Liver (tissue), 9 donors: ENCODE data around the gene ABHD15. TPM values are rescaled to one million over a fixed set of nuclear protein-coding genes. Genes with fewer than 3 reads are reported as not detected.

ENCODE experiments used
- DNase-seq: peaks from one replicate; pipeline ENCODE4 v3.0.0-alpha.2; 2017; ENCODE audit warnings: low spot score
- H3K27ac ChIP-seq, 2 donors: one replicate each; pipeline ENCODE4 v1.7.0; 2013; ENCODE audit warnings: inconsistent platforms in 2 of 2, low read length in 2 of 2, control low read depth in 1 of 2, low read depth in 1 of 2, mild to moderate bottlenecking in 1 of 2
- H3K27me3 ChIP-seq, 4 donors: one replicate each; pipeline versions ENCODE4 v1.6.1 to v1.7.0; 2013; ENCODE audit warnings: low read length in 3 of 4, inconsistent platforms in 1 of 4, mild to moderate bottlenecking in 1 of 4, moderate library complexity in 1 of 4; ENCODE audit not compliant: control insufficient read depth in 4 of 4, insufficient read depth in 4 of 4
- H3K36me3 ChIP-seq, 4 donors: one replicate each; pipeline versions ENCODE4 v1.6.1 to v1.7.0; 2013; ENCODE audit warnings: low read length in 3 of 4, mild to moderate bottlenecking in 3 of 4, low read depth in 1 of 4, moderate library complexity in 1 of 4; ENCODE audit not compliant: control insufficient read depth in 4 of 4, insufficient read depth in 3 of 4
- H3K4me1 ChIP-seq, 4 donors: one replicate each; pipeline versions ENCODE4 v1.6.1 to v1.7.0; 2013; ENCODE audit warnings: low read length in 3 of 4, mild to moderate bottlenecking in 3 of 4, moderate library complexity in 1 of 4; ENCODE audit not compliant: control insufficient read depth in 4 of 4, insufficient read depth in 4 of 4
- H3K4me3 ChIP-seq, 3 donors: one replicate each; pipeline versions ENCODE4 v1.6.1 to v1.7.0; 2013; ENCODE audit warnings: low read length in 3 of 3, control low read depth in 1 of 3, low read depth in 1 of 3, mild to moderate bottlenecking in 1 of 3
- H3K9ac ChIP-seq, 2 donors: one replicate each; pipeline ENCODE4 v1.7.0; 2013; ENCODE audit warnings: low read length in 2 of 2, mild to moderate bottlenecking in 2 of 2, moderate library complexity in 2 of 2, control low read depth in 1 of 2, low read depth in 1 of 2
- H3K9me3 ChIP-seq, 4 donors: one replicate each; pipeline versions ENCODE4 v1.6.1 to v1.7.0; 2013; ENCODE audit warnings: low read length in 3 of 4; ENCODE audit not compliant: control insufficient read depth in 4 of 4
- ATF3 ChIP-seq: IDR thresholded peaks from 2 replicates; pipeline ENCODE4 v1.6.1; 2016; ENCODE audit warnings: antibody characterized with exemption
- EGR1 ChIP-seq, 2 donors: IDR thresholded peaks; 2 replicates each; pipeline ENCODE4 v1.6.1; 2016 to 2018; ENCODE audit warnings: antibody characterized with exemption in 2 of 2, low read depth in 2 of 2
- FOXA1 ChIP-seq: IDR thresholded peaks from 2 replicates; pipeline ENCODE4 v1.6.1; 2016; ENCODE audit warnings: antibody characterized with exemption
- FOXA2 ChIP-seq: IDR thresholded peaks from 2 replicates; pipeline ENCODE4 v1.6.1; 2016; ENCODE audit warnings: antibody characterized with exemption
- GABPA ChIP-seq, 2 donors: IDR thresholded peaks in 1 of 2; conservative IDR thresholded peaks in 1 of 2; 2 replicates each; pipeline ENCODE4 v1.6.1; 2016; ENCODE audit warnings: antibody characterized with exemption in 2 of 2, mild to moderate bottlenecking in 1 of 2, moderate library complexity in 1 of 2
- HNF4A ChIP-seq, 2 donors: conservative IDR thresholded peaks; 2 replicates each; pipeline ENCODE4 v1.6.1; 2016; ENCODE audit warnings: antibody characterized with exemption in 2 of 2, mild to moderate bottlenecking in 2 of 2
- HNF4G ChIP-seq: IDR thresholded peaks from 2 replicates; pipeline ENCODE4 v1.6.1; 2016; ENCODE audit warnings: antibody characterized with exemption
- JUND ChIP-seq, 2 donors: IDR thresholded peaks; 2 replicates each; pipeline ENCODE4 v1.6.1; 2016; ENCODE audit warnings: antibody characterized with exemption in 2 of 2
- NR2F2 ChIP-seq: IDR thresholded peaks from 2 replicates; pipeline ENCODE4 v1.6.1; 2016; ENCODE audit warnings: antibody characterized with exemption
- RAD21 ChIP-seq, 2 donors: IDR thresholded peaks; 2 replicates each; pipeline ENCODE4 v1.6.1; 2016; ENCODE audit warnings: antibody characterized with exemption in 2 of 2, mild to moderate bottlenecking in 2 of 2
- REST ChIP-seq: IDR thresholded peaks from 2 replicates; pipeline ENCODE4 v1.6.1; 2016; ENCODE audit warnings: antibody characterized with exemption, mild to moderate bottlenecking
- RXRA ChIP-seq, 2 donors: IDR thresholded peaks; 2 replicates each; pipeline ENCODE4 v1.6.1; 2017 to 2018; ENCODE audit warnings: antibody characterized with exemption in 2 of 2, mild to moderate bottlenecking in 1 of 2
- SP1 ChIP-seq: IDR thresholded peaks from 2 replicates; pipeline ENCODE4 v1.6.1; 2018; ENCODE audit warnings: antibody characterized with exemption, mild to moderate bottlenecking
- TAF1 ChIP-seq: conservative IDR thresholded peaks from 2 replicates; pipeline ENCODE4 v1.6.1; 2016; ENCODE audit warnings: antibody characterized with exemption, mild to moderate bottlenecking
- YY1 ChIP-seq: IDR thresholded peaks from 2 replicates; pipeline ENCODE4 v1.6.1; 2016; ENCODE audit warnings: antibody characterized with exemption, mild to moderate bottlenecking
- WGBS: extraction: QIAGEN DNeasy Blood & Tissue Kit; methylation state at CpG from one replicate; pipeline ENCODE4 v1.1.7; 2013; 5-methylcytosine and 5-hydroxymethylcytosine counted together
- polyA plus RNA-seq, 2 donors: library from polyadenylated mRNA; stranded (reverse) in 1 of 2; unstranded in 1 of 2; fragments of 200-250 nt in 1 of 2; fragments of >200 nt in 1 of 2; fragmentation: Nextera tagmentation in 1 of 2; extraction: Ambion mirVana in 1 of 2; gene quantifications; one replicate each; pipeline versions ENCODE4 v1.2.1 to v1.2.3, GENCODE V29; 2013 to 2015
- total RNA-seq, 2 donors: library from RNA; depleted of rRNA; stranded (reverse); fragments of >200 nt; gene quantifications; one replicate each; pipeline ENCODE4 v1.2.3, GENCODE V29; 2014
- TF ChIP-seq, protein P1 (sequence below): IDR thresholded peaks from 2 replicates; pipeline ENCODE4 v1.6.1; 2016; ENCODE audit warnings: antibody characterized with exemption
- TF ChIP-seq, protein P2 (sequence below): IDR thresholded peaks from 2 replicates; pipeline ENCODE4 v1.6.1; 2016; ENCODE audit warnings: antibody characterized with exemption
- TF ChIP-seq, protein P3 (sequence below): fragments of 150-350 bp; IDR thresholded peaks from 2 replicates; pipeline ENCODE4 v1.5.1; 2017; ENCODE audit warnings: improper control_type of control experiment, low read depth, low read length; ENCODE audit not compliant: missing input control
- donor health status: healthy.
- donor health status: healthy.
- donor health status: healthy.
- donor health status: healthy.
- donor health status: healthy.

ABHD15 gene
- total and polyA plus RNA-seq, 4 donors: 5.6 to 25.7 (median 10.6) TPM

GRCh38 chr17:29565643-29566472, 979 bp downstream of the ABHD15 start:
- H3K4me1 ChIP-seq: peaks cover 6 to 65% (median 47%) of the 10 kb centered on the region in 4 donors
- peak overlapping the region; percentile 79 to 84 for H3K27ac ChIP-seq
- H3K9ac ChIP-seq: peak overlapping the region in 1 of 2 donors; percentile 58

More at GRCh38 chr17:29565643-29566472, 979 bp downstream of the ABHD15 start:
- whole genome bisulfite sequencing: 7% methylated on average over 55 of the region's 55 CpGs
- Histone ChIP-seq H3K27me3 (no peaks in the 10 kb centered on the region), H3K36me3 (peaks cover 0 to 13% (median 0%) of the 10 kb centered on the region in 4 donors), H3K9me3 (no peaks in the 10 kb centered on the region), H3K4me3 (peak overlapping the region; percentile 55 to 77 (median 55))
- no peak for DNase-seq
- TF ChIP-seq YY1 (peak; percentile 45), NR2F2 (no peak), HNF4G (no peak), FOXA1 (no peak), ATF3 (no peak), JUND (IDR thresholded peaks at IDR 0.05) (no peak), REST (no peak), RXRA (IDR thresholded peaks at IDR 0.05) (peak; percentile 54 to 68), RAD21 (IDR thresholded peaks at IDR 0.05) (peak in 1 of 2 donors; percentile 13), HNF4A (conservative IDR thresholded peaks at IDR 0.05) (peak; percentile 64 to 75), EGR1 (IDR thresholded peaks at IDR 0.05; ENCODE audit: low read depth in 2 of 2) (no peak), TAF1 (no peak), GABPA (IDR thresholded peaks at IDR 0.05 in 1 of 2, conservative IDR thresholded peaks at IDR 0.05 in 1 of 2) (no peak), FOXA2 (no peak), SP1 (peak; percentile 57)
- TF ChIP-seq, protein P1, sequence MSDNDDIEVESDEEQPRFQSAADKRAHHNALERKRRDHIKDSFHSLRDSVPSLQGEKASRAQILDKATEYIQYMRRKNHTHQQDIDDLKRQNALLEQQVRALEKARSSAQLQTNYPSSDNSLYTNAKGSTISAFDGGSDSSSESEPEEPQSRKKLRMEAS: no peak
- TF ChIP-seq, protein P2, sequence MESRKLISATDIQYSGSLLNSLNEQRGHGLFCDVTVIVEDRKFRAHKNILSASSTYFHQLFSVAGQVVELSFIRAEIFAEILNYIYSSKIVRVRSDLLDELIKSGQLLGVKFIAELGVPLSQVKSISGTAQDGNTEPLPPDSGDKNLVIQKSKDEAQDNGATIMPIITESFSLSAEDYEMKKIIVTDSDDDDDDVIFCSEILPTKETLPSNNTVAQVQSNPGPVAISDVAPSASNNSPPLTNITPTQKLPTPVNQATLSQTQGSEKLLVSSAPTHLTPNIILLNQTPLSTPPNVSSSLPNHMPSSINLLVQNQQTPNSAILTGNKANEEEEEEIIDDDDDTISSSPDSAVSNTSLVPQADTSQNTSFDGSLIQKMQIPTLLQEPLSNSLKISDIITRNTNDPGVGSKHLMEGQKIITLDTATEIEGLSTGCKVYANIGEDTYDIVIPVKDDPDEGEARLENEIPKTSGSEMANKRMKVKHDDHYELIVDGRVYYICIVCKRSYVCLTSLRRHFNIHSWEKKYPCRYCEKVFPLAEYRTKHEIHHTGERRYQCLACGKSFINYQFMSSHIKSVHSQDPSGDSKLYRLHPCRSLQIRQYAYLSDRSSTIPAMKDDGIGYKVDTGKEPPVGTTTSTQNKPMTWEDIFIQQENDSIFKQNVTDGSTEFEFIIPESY: no peak
- TF ChIP-seq, protein P3, sequence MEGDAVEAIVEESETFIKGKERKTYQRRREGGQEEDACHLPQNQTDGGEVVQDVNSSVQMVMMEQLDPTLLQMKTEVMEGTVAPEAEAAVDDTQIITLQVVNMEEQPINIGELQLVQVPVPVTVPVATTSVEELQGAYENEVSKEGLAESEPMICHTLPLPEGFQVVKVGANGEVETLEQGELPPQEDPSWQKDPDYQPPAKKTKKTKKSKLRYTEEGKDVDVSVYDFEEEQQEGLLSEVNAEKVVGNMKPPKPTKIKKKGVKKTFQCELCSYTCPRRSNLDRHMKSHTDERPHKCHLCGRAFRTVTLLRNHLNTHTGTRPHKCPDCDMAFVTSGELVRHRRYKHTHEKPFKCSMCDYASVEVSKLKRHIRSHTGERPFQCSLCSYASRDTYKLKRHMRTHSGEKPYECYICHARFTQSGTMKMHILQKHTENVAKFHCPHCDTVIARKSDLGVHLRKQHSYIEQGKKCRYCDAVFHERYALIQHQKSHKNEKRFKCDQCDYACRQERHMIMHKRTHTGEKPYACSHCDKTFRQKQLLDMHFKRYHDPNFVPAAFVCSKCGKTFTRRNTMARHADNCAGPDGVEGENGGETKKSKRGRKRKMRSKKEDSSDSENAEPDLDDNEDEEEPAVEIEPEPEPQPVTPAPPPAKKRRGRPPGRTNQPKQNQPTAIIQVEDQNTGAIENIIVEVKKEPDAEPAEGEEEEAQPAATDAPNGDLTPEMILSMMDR: no peak
